K562 (cell line): ENCODE data around the gene ZBTB32. TPM values are rescaled to one million over a fixed set of nuclear protein-coding genes. Genes with fewer than 3 reads are reported as not detected.

Experiments
- HCFC1 ChIP-seq: IDR thresholded peaks from 2 replicates; pipeline ENCODE4 v1.6.1; 2012; ENCODE audit warnings: low read depth, low read length, improper control_type of control experiment
- MBD2 ChIP-seq: sonication (generic); IDR thresholded peaks from 2 replicates; pipeline ENCODE4 v1.6.1; 2016; ENCODE audit warnings: low read depth, borderline replicate concordance
- NCOA4 ChIP-seq: fragments of 450-650 bp; IDR thresholded peaks from 2 replicates; pipeline ENCODE4 v1.6.1; 2018; ENCODE audit warnings: mild to moderate bottlenecking; ENCODE audit not compliant: partially characterized antibody
- NR1H2 ChIP-seq: sonication (generic); formaldehyde crosslinking; IDR thresholded peaks from 2 replicates; pipeline ENCODE4 v1.4.0; 2020; ENCODE audit warnings: mild to moderate bottlenecking, missing genetic modification reagents
- NRF1 ChIP-seq, 2 experiments: fragments of 450-650 bp; IDR thresholded peaks in 1 of 2; conservative IDR thresholded peaks in 1 of 2; 2 replicates each; pipeline ENCODE4 v1.6.1; 2014; ENCODE audit warnings: mild to moderate bottlenecking in 2 of 2
- OTX1 ChIP-seq: fragments of 450-650 bp; formaldehyde crosslinking; IDR thresholded peaks from 2 replicates; pipeline ENCODE4 v1.4.0; 2022; ENCODE audit warnings: mild to moderate bottlenecking
- SMAD1 ChIP-seq: fragments of 150-350 bp; IDR thresholded peaks from 2 replicates; pipeline ENCODE4 v1.6.1; 2014; ENCODE audit warnings: low read length, low read depth; ENCODE audit not compliant: partially characterized antibody
- ZNF766 ChIP-seq: fragments of 200-800 bp; sonication (Bioruptor generic); conservative IDR thresholded peaks from 2 replicates; pipeline ENCODE4 v1.6.1; 2016; ENCODE audit warnings: missing genetic modification characterization, missing compliant biosample characterization
- polyA plus RNA-seq, 8 experiments: library from polyadenylated mRNA; depleted of rRNA in 4 of 8; stranded (reverse) in 5 of 8; unstranded in 3 of 8; fragments of >200 nt; fragmentation: Nextera tagmentation in 2 of 8; fragmentation: Illumina TruSeq in 1 of 8; extraction: Ambion mirVana in 2 of 8; extraction: Trizol in 1 of 8; gene quantifications; 2 replicates each; pipeline versions ENCODE4 v1.2.1 to v1.2.3, GENCODE V29; 2011 to 2014; ENCODE audit warnings: inconsistent platforms in 1 of 8, missing spikeins in 1 of 8
- total RNA-seq, 7 experiments: library from RNA; depleted of rRNA in 6 of 7; stranded (reverse); fragments of >200 nt in 6 of 7; fragmentation: Illumina TruSeq in 2 of 7; extraction: Trizol in 2 of 7; gene quantifications; 2 replicates each; pipeline versions ENCODE4 v1.2.1 to v1.2.3, GENCODE V29; 2011 to 2021; ENCODE audit warnings: low replicate concordance in 1 of 7
- TF ChIP-seq, protein P1 (sequence below): sonication (generic); formaldehyde crosslinking; IDR thresholded peaks from 2 replicates; pipeline ENCODE4 v1.8.0; 2022; ENCODE audit warnings: mild to moderate bottlenecking, low read depth, missing genetic modification reagents
- TF ChIP-seq, protein P2 (sequence below), 2 experiments: IDR thresholded peaks in 1 of 2; conservative IDR thresholded peaks in 1 of 2; 2 replicates each; pipeline ENCODE4 v1.6.1; 2016; ENCODE audit warnings: low read depth in 2 of 2, mild to moderate bottlenecking in 1 of 2, missing compliant biosample characterization in 1 of 2, missing genetic modification characterization in 1 of 2, moderate library complexity in 1 of 2
- TF ChIP-seq, protein P3 (sequence below): fragments of 250-450 bp; sonication (Bioruptor Pico); IDR thresholded peaks from 2 replicates; pipeline ENCODE4 v1.8.0; 2021; ENCODE audit warnings: moderate library complexity, mild to moderate bottlenecking, inconsistent platforms
- TF ChIP-seq, protein P4 (sequence below), 2 experiments: IDR thresholded peaks; 2 replicates each; pipeline ENCODE4 v1.6.1; 2011; ENCODE audit warnings: borderline replicate concordance in 1 of 2, control low read depth in 1 of 2, low read depth in 1 of 2, low read length in 1 of 2, mild to moderate bottlenecking in 1 of 2, mixed read lengths in 1 of 2, moderate library complexity in 1 of 2; ENCODE audit not compliant: insufficient read depth in 1 of 2, insufficient read length in 1 of 2, poor library complexity in 1 of 2, severe bottlenecking in 1 of 2; ENCODE audit errors: extremely low read depth in 1 of 2
- TF ChIP-seq, protein P5 (sequence below): IDR thresholded peaks from 2 replicates; pipeline ENCODE4 v1.6.1; 2014; ENCODE audit warnings: antibody characterized with exemption
- TF ChIP-seq, protein P6 (sequence below): fragments of 450-650 bp; IDR thresholded peaks from 2 replicates; pipeline ENCODE4 v1.6.1; 2017; ENCODE audit warnings: antibody characterized with exemption, mild to moderate bottlenecking

The ZBTB32 gene
- total and polyA plus RNA-seq, 9 of the 15 experiments (the other 6 are each of a cell fraction or from before 2014, with no cell fraction given) = 0.20 TPM; not detected in 8

DNA sequence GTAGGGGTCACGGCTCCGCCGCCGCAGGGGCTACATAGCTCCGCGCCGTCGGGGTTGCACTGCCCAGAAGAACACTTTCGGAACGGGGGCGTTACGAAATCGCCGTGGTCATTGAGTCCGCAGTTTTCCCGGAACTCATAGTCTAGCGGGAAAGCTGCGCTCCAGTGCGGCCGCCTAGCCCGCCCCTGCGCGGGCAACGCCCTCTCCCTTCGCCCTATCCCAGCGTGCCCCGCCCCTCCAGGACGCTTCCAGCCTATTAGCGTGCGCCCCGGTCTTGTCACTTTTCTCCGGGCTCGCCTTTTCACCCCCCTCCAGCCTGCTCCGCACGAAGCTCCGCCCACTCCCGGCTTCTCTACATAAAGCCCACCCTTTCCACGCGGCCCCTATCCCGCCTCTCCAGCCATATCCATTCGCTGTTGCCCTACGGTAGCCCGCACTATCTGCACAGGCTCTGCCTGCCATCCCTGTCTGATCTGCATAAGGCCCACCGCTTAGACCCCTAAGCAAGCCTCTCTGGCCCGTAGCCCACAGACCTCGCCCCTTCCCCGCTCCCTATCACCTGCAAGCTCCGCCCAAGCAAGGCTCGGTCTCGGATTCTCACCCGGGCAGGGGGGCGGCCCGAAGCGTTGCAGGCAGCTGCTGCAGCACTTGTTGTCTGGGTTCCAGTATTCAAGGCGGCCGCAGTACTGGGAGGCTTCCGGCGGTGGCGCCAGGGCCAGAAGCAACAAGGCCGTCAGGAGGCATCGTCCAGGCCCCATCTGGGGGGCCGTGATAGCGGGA is 36.3 kb downstream of the ZBTB32 start (continued):
- TF ChIP-seq NRF1 (conservative IDR thresholded peaks at IDR 0.05 in 1 of 2, IDR thresholded peaks at IDR 0.05 in 1 of 2) (peak; percentile 95), SMAD1 (no peak), NCOA4 (no peak), MBD2 (no peak), OTX1 (CRISPR knock-in tag) (no peak), ZNF766 (no peak), NR1H2 (no peak), HCFC1 (no peak)
- TF ChIP-seq, protein P1, sequence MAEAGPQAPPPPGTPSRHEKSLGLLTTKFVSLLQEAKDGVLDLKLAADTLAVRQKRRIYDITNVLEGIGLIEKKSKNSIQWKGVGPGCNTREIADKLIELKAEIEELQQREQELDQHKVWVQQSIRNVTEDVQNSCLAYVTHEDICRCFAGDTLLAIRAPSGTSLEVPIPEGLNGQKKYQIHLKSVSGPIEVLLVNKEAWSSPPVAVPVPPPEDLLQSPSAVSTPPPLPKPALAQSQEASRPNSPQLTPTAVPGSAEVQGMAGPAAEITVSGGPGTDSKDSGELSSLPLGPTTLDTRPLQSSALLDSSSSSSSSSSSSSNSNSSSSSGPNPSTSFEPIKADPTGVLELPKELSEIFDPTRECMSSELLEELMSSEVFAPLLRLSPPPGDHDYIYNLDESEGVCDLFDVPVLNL (CRISPR knock-in tag) = peak; percentile 38; the same call in 1 of the 2 replicates
- TF ChIP-seq, protein P2, sequence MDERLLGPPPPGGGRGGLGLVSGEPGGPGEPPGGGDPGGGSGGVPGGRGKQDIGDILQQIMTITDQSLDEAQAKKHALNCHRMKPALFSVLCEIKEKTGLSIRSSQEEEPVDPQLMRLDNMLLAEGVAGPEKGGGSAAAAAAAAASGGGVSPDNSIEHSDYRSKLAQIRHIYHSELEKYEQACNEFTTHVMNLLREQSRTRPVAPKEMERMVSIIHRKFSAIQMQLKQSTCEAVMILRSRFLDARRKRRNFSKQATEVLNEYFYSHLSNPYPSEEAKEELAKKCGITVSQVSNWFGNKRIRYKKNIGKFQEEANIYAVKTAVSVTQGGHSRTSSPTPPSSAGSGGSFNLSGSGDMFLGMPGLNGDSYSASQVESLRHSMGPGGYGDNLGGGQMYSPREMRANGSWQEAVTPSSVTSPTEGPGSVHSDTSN (CRISPR knock-in tag; IDR thresholded peaks at IDR 0.05; ENCODE audit: low read depth) = no peak
- TF ChIP-seq, protein P2 (tag; conservative IDR thresholded peaks at IDR 0.05; ENCODE audit: low read depth) = peak; percentile 57
- TF ChIP-seq, protein P3, sequence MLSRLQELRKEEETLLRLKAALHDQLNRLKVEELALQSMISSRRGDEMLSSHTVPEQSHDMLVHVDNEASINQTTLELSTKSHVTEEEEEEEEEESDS (CRISPR knock-in tag) = no peak
- TF ChIP-seq, protein P4, sequence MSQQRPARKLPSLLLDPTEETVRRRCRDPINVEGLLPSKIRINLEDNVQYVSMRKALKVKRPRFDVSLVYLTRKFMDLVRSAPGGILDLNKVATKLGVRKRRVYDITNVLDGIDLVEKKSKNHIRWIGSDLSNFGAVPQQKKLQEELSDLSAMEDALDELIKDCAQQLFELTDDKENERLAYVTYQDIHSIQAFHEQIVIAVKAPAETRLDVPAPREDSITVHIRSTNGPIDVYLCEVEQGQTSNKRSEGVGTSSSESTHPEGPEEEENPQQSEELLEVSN (IDR thresholded peaks at IDR 0.05; ENCODE audit: borderline replicate concordance in 1 of 2, extremely low read depth in 1 of 2, insufficient read depth in 1 of 2, insufficient read length in 1 of 2, low read depth in 1 of 2, low read length in 1 of 2, poor library complexity in 1 of 2, severe bottlenecking in 1 of 2) = peak; percentile 58 to 64
- TF ChIP-seq, protein P5, sequence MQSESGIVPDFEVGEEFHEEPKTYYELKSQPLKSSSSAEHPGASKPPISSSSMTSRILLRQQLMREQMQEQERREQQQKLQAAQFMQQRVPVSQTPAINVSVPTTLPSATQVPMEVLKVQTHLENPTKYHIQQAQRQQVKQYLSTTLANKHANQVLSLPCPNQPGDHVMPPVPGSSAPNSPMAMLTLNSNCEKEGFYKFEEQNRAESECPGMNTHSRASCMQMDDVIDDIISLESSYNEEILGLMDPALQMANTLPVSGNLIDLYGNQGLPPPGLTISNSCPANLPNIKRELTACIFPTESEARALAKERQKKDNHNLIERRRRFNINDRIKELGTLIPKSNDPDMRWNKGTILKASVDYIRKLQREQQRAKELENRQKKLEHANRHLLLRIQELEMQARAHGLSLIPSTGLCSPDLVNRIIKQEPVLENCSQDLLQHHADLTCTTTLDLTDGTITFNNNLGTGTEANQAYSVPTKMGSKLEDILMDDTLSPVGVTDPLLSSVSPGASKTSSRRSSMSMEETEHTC = no peak
- TF ChIP-seq, protein P6, sequence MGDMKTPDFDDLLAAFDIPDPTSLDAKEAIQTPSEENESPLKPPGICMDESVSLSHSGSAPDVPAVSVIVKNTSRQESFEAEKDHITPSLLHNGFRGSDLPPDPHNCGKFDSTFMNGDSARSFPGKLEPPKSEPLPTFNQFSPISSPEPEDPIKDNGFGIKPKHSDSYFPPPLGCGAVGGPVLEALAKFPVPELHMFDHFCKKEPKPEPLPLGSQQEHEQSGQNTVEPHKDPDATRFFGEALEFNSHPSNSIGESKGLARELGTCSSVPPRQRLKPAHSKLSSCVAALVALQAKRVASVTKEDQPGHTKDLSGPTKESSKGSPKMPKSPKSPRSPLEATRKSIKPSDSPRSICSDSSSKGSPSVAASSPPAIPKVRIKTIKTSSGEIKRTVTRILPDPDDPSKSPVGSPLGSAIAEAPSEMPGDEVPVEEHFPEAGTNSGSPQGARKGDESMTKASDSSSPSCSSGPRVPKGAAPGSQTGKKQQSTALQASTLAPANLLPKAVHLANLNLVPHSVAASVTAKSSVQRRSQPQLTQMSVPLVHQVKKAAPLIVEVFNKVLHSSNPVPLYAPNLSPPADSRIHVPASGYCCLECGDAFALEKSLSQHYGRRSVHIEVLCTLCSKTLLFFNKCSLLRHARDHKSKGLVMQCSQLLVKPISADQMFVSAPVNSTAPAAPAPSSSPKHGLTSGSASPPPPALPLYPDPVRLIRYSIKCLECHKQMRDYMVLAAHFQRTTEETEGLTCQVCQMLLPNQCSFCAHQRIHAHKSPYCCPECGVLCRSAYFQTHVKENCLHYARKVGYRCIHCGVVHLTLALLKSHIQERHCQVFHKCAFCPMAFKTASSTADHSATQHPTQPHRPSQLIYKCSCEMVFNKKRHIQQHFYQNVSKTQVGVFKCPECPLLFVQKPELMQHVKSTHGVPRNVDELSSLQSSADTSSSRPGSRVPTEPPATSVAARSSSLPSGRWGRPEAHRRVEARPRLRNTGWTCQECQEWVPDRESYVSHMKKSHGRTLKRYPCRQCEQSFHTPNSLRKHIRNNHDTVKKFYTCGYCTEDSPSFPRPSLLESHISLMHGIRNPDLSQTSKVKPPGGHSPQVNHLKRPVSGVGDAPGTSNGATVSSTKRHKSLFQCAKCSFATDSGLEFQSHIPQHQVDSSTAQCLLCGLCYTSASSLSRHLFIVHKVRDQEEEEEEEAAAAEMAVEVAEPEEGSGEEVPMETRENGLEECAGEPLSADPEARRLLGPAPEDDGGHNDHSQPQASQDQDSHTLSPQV = no peak
